ENCODE data around the gene SIX5. TPM values are rescaled to one million over a fixed set of nuclear protein-coding genes. Genes with fewer than 3 reads are reported as not detected.
"Not testable (repeated sequence)": the region's sequence is repeated elsewhere in the genome, so short reads cannot be mapped to it uniquely, and the experiment has no call there.

Gene SIX5
- total and polyA plus RNA-seq, 2 donors: 10.4 to 51.1 TPM

GRCh38 chr19:45804140-45804958, 35.3 kb upstream of the SIX5 start:
- Histone ChIP-seq H3K4me1 (ENCODE audit: insufficient read depth) (no peaks in the 10 kb centered on the region), H3K27ac (ENCODE audit: low read depth) (no peak overlapping the region), H3K36me3 (ENCODE audit: insufficient read depth) (no peaks in the 10 kb centered on the region), H3K4me3 (ENCODE audit: low read depth, low read length) (no peak overlapping the region)
- DNase-seq (ENCODE audit: extremely low spot score): no peak
- 90% methylated on average over 57 of the region's 57 CpGs for WGBS

- H3K36me3 ChIP-seq (ENCODE audit: insufficient read depth): no peaks in the 10 kb centered on the region
- H3K4me3 ChIP-seq (ENCODE audit: low read depth, low read length): no peak overlapping the region
- no peak overlapping the region for H3K27ac ChIP-seq (ENCODE audit: low read depth)
- H3K4me1 ChIP-seq (ENCODE audit: insufficient read depth): no peaks in the 10 kb centered on the region
- 84% methylated on average over 7 of the region's 7 CpGs for WGBS
- DNase-seq (ENCODE audit: extremely low spot score): no peak
These were observed 32.6 kb upstream of the SIX5 start for GRCh38 chr19:45801603-45802175.

DNA sequence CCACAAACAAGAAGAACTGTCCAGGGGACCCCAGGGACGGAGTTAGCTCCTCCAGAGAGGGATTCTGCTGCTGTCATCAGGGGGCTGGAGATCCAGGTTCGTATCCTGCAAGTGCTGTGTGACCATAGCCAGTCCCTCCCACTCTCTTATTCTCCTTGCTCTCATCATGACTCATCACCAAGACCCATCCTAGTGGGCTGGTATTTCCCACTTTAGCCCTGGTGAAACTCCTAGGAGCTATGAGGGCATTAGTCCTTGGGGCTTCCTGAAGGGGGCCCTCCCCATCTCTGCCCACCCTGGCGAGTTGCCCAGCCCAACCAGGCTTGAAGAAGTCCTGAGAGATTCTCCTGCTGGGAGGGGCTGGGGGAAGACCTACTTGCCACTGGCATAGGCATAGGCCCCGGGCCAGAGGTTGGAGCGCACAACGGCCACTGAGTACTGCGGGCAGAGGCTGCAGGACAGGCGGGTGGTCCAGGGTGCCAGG, 31.1 kb upstream of the SIX5 start:
- WGBS: 87% methylated on average over 8 of the region's 8 CpGs
- no peaks in the 10 kb centered on the region for H3K36me3 ChIP-seq (ENCODE audit: insufficient read depth)
- no peaks in the 10 kb centered on the region for H3K4me1 ChIP-seq (ENCODE audit: insufficient read depth)
- H3K4me3 ChIP-seq (ENCODE audit: low read depth, low read length): no peak overlapping the region
- H3K27ac ChIP-seq (ENCODE audit: low read depth): no peak overlapping the region
- DNase-seq (ENCODE audit: extremely low spot score): no peak

- not testable (repeated sequence) for H3K4me3 ChIP-seq (ENCODE audit: low read depth, low read length); H3K4me1 ChIP-seq (ENCODE audit: insufficient read depth); H3K36me3 ChIP-seq (ENCODE audit: insufficient read depth); H3K27ac ChIP-seq (ENCODE audit: low read depth); DNase-seq (ENCODE audit: extremely low spot score)
- WGBS: 81% methylated on average over 5 of the region's 5 CpGs
These were observed 30.5 kb upstream of the SIX5 start for GRCh38 chr19:45799541-45799940.

DNA sequence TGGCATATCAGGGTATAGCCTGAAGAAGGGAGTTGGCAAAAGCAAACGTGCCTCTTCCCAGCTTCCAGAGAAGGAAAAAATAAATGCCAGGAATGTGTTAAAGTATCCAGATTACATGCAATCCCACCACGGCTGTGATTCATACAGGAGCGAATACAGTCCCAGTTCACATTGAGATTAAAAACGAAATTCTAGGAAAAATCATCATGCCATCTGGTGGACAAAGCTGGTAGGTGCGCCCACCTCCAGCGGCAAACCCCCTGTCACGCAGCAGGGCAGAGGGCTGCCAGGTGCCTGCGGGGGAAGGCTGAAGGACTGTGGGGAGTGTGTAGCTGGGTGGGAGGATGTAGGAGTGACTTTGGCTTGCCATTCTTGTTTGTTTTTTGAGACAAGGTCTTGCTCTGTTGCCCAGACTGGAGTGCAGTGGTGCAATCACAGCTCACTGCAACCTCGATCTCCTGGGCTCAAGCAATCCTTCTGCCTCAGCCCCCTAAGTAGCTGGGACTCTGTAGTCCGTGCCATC, 30.0 kb upstream of the SIX5 start:
- DNase-seq (ENCODE audit: extremely low spot score): no peak
- WGBS: 8% methylated on average over 10 of the region's 10 CpGs
- no peaks in the 10 kb centered on the region for H3K4me1 ChIP-seq (ENCODE audit: insufficient read depth)
- H3K27ac ChIP-seq (ENCODE audit: low read depth): no peak overlapping the region
- H3K36me3 ChIP-seq (ENCODE audit: insufficient read depth): no peaks in the 10 kb centered on the region
- no peak overlapping the region for H3K4me3 ChIP-seq (ENCODE audit: low read depth, low read length)

DNA sequence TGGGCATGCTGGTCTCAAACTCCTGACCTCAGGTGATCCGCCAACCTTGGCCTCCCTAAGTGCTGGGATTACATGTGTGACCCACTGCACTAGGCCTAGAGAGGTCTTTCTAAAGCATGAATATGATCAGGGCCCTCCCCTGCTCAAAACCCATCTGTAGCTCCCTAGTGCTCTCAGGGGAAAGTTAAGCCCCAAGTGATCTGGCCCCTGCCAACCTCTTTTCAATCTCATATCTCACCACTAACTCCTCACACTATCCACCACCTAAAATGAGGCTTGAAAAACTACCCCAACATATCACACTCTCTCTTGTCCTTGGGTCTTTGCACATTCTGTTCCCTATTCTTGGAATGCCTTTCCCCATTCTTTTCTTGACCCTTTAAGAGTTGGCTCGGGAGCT, 25.6 kb upstream of the SIX5 start:
- no peaks in the 10 kb centered on the region for H3K4me1 ChIP-seq (ENCODE audit: insufficient read depth)

DNA sequence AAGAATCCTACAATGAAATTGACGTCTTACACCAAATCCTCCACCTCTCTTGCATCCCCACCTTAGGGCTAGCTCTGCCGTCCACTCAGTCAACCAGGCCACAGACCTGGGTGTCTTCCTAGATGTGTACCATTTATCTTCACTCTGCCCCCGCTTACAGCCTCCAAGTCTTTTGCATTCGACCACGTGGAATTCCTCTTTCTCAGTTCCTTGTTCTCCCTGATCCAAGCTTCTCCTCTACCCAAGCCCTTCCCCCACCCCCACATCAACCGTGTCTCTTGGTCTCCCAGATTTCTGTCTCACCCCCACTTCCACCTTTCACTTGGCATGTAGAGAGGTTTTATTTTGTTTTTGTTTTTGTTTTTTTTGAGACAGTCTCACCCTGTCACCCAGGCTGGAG, 24.8 kb upstream of the SIX5 start:
- no peak for DNase-seq (ENCODE audit: extremely low spot score)
- H3K4me3 ChIP-seq (ENCODE audit: low read depth, low read length): no peak overlapping the region
- H3K27ac ChIP-seq (ENCODE audit: low read depth): no peak overlapping the region
- no peaks in the 10 kb centered on the region for H3K36me3 ChIP-seq (ENCODE audit: insufficient read depth)
- H3K4me1 ChIP-seq (ENCODE audit: insufficient read depth): no peaks in the 10 kb centered on the region
- 62% methylated on average over 6 of the region's 6 CpGs for WGBS

More for the DNA sequence above, 25.6 kb upstream of the SIX5 start:
- DNase-seq (ENCODE audit: extremely low spot score): no peak
- Histone ChIP-seq H3K36me3 (ENCODE audit: insufficient read depth) (no peaks in the 10 kb centered on the region), H3K4me3 (ENCODE audit: low read depth, low read length) (no peak overlapping the region), H3K27ac (ENCODE audit: low read depth) (no peak overlapping the region)
- 87% methylated on average over 2 of the region's 2 CpGs for WGBS

DNA sequence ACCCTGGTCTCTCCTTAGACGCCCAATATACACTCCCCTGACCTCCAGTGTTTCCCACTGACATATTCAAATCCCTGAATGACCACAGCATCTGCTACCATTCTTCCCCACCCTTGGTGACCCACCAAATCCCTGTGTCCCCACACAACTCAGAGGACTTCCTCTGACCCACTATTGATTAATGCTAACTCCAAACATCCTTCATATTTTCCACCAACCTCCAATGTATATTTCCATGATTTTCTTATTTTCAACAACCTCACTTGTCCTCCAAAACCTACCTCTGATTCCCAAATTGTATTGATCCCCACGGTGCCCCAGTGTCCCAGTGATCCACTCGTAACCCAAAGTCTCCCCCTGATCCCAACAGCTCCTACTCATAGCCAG, 24.1 kb upstream of the SIX5 start:
- Histone ChIP-seq H3K36me3 (ENCODE audit: insufficient read depth) (no peaks in the 10 kb centered on the region), H3K4me3 (ENCODE audit: low read depth, low read length) (no peak overlapping the region), H3K27ac (ENCODE audit: low read depth) (no peak overlapping the region), H3K4me1 (ENCODE audit: insufficient read depth) (no peaks in the 10 kb centered on the region)
- DNase-seq (ENCODE audit: extremely low spot score): no peak
- 49% methylated on average over 3 of the region's 3 CpGs for WGBS

GRCh38 chr19:45792470-45793177, 23.6 kb upstream of the SIX5 start, which contains the start of gene DMWD:
Gene DMWD (minus strand): TSS chr19:45792845. CDS start chr19:45792756, 89 bp downstream.
- DNase-seq (ENCODE audit: extremely low spot score): peak; percentile 98
- Histone ChIP-seq H3K36me3 (ENCODE audit: insufficient read depth) (no peaks in the 10 kb centered on the region), H3K4me3 (ENCODE audit: low read depth, low read length) (peak within 1 kb of the TSS; percentile 98), H3K4me1 (ENCODE audit: insufficient read depth) (no peaks in the 10 kb centered on the region), H3K27ac (ENCODE audit: low read depth) (peak within 1 kb of the TSS; percentile 73)
- under 1% methylated on average over 86 of the region's 86 CpGs for WGBS

- DNase-seq (ENCODE audit: extremely low spot score): no peak
- no peaks in the 10 kb centered on the region for H3K4me1 ChIP-seq (ENCODE audit: insufficient read depth)
- no peaks in the 10 kb centered on the region for H3K36me3 ChIP-seq (ENCODE audit: insufficient read depth)
- H3K27ac ChIP-seq (ENCODE audit: low read depth): no peak overlapping the region
- H3K4me3 ChIP-seq (ENCODE audit: low read depth, low read length): peak overlapping the region; percentile 98
- 5% methylated on average over 31 of the region's 31 CpGs for WGBS
These were observed 22.9 kb upstream of the SIX5 start for GRCh38 chr19:45791744-45792469.

- no peak overlapping the region for H3K4me3 ChIP-seq (ENCODE audit: low read depth, low read length)
- DNase-seq (ENCODE audit: extremely low spot score): no peak
- H3K27ac ChIP-seq (ENCODE audit: low read depth): no peak overlapping the region
- H3K4me1 ChIP-seq (ENCODE audit: insufficient read depth): no peaks in the 10 kb centered on the region
- 82% methylated on average over 8 of the region's 8 CpGs for WGBS
- peaks cover 3% of the 10 kb centered on the region for H3K36me3 ChIP-seq (ENCODE audit: insufficient read depth)
These were observed 21.9 kb upstream of the SIX5 start for GRCh38 chr19:45790942-45791341.

DNA sequence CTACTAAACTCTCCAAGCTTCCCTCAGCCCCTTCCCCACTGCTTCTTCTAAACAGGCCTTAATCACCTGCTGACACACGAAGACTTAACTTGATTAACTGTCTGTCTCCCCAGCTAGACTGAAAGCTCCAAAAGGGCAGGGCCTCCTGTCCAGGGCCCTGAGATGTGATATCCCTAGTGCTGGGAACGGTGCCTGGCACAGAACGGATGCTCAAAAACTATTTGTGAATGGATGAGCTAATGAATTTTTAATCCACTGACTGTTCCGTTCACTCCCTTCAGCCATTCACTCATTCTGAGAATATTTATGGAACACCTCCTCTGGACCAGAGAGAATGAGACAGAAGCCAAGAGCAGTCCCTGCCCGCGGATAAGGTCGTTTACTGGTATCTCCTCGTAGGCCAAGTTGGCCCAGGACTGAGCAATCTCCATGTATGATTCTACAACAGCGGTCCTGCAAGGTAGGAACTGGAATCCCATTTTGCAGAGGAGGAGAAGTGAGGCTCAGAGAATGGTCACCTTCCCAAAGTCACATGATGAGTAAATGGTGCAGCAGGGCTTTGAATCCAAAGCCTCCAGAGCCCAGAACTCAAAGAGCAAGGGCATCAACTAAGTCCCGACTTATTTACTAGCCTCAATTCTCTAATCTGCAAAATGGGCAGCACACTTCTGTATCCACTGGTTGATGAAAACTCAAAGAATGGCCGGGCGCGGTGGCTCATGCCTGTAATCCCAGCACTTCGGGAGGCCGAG, 20.2 kb upstream of the SIX5 start:
- H3K4me1 ChIP-seq (ENCODE audit: insufficient read depth): no peaks in the 10 kb centered on the region
- WGBS: 88% methylated on average over 15 of the region's 15 CpGs
- H3K36me3 ChIP-seq (ENCODE audit: insufficient read depth): peaks cover 5% of the 10 kb centered on the region

DNA sequence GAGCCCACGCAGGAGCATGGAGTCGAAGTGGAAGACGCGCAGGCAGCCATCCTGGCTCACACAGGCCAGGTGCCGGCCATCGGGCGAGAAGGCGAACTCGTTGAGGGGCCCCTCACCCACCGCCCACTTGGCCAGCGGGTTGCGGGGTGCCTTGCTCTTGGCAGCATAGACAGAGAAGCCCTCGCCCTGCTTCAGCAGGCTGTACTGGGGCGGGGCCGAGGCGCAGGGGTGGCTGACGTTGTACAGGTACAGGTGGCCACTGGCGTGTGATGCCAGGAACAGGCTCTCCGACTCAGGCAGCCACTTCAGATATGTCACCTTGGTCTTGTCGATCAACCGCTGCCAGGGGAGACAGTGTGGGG, 17.5 kb upstream of the SIX5 start:
- no peaks in the 10 kb centered on the region for H3K4me1 ChIP-seq (ENCODE audit: insufficient read depth)
- peaks cover 5% of the 10 kb centered on the region for H3K36me3 ChIP-seq (ENCODE audit: insufficient read depth)
- 91% methylated on average over 21 of the region's 21 CpGs for WGBS

More for the DNA sequence above, 20.2 kb upstream of the SIX5 start:
- no peak overlapping the region for H3K27ac ChIP-seq (ENCODE audit: low read depth)
- no peak for DNase-seq (ENCODE audit: extremely low spot score)
- H3K4me3 ChIP-seq (ENCODE audit: low read depth, low read length): no peak overlapping the region

More for the DNA sequence above, 17.5 kb upstream of the SIX5 start:
- no peak for DNase-seq (ENCODE audit: extremely low spot score)
- no peak overlapping the region for H3K27ac ChIP-seq (ENCODE audit: low read depth)
- H3K4me3 ChIP-seq (ENCODE audit: low read depth, low read length): no peak overlapping the region

Data from urinary bladder (tissue), 4 donors.